HEK293T (cell line): ENCODE measurements around the gene MYG1.

Source experiments
- FOXA1 ChIP-seq: fragments of 450-650 bp; IDR thresholded peaks from 2 replicates; pipeline ENCODE4 v1.6.1; 2016; ENCODE audit warnings: mild to moderate bottlenecking
- NFRKB ChIP-seq: fragments of 450-650 bp; IDR thresholded peaks from 2 replicates; pipeline ENCODE4 v1.6.1; 2016; ENCODE audit warnings: mild to moderate bottlenecking, moderate library complexity
- SP1 ChIP-seq: fragments of 450-650 bp; IDR thresholded peaks from 2 replicates; pipeline ENCODE4 v1.6.1; 2017
- TARDBP ChIP-seq: fragments of 450-650 bp; IDR thresholded peaks from 2 replicates; pipeline ENCODE4 v1.6.1; 2016

- TF ChIP-seq NFRKB: no peak
- no peak for TF ChIP-seq FOXA1
- no peak for TF ChIP-seq TARDBP
- TF ChIP-seq SP1: no peak
These were observed 45.5 kb downstream of the MYG1 start for GRCh38 chr12:53344824-53345485.
